ENCODE results near the gene POU2F3.

The POU2F3 gene

GRCh38 chr11:120239713-120240640 is at the start of gene POU2F3:
TSS of gene POU2F3 (plus strand) at chr11:120240140. CDS start at chr11:120240344, 204 bp downstream.
- DNase-seq (ENCODE audit: low spot score) = no peak

- no peak for DNase-seq (ENCODE audit: low spot score)
Measured at GRCh38 chr11:120191058-120191457, 48.9 kb upstream of the POU2F3 start.

- no peak for DNase-seq (ENCODE audit: low spot score)
Measured at GRCh38 chr11:120192831-120193625, 46.9 kb upstream of the POU2F3 start.

- no peak for DNase-seq (ENCODE audit: low spot score)
Measured at GRCh38 chr11:120194166-120194565, 45.8 kb upstream of the POU2F3 start.

- DNase-seq (ENCODE audit: low spot score) = no peak
Measured at GRCh38 chr11:120195601-120196320, 44.2 kb upstream of the POU2F3 start.

DNA sequence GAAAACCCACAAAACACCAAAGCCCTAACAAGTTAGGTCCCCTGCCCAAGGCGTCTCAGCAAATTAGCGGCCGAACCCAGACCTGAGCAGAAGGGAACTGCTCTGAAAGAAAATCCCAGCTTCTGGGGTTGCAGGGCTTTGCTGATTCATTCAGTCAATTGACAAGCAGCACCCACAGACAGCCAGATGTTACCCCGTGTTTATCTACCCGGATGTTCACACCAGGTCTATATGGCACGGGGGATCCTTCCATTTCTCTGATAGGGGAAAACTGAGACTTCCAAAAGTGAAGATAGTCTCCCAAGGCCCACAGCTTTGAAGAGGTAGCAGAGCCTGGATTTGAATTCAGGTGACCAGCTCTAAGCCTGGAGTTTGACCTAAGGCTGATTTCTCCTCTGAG is 43.1 kb upstream of the POU2F3 start:
- DNase-seq (ENCODE audit: low spot score) = no peak

- DNase-seq (ENCODE audit: low spot score) = no peak
Measured at GRCh38 chr11:120197251-120197891, 42.6 kb upstream of the POU2F3 start.

DNA sequence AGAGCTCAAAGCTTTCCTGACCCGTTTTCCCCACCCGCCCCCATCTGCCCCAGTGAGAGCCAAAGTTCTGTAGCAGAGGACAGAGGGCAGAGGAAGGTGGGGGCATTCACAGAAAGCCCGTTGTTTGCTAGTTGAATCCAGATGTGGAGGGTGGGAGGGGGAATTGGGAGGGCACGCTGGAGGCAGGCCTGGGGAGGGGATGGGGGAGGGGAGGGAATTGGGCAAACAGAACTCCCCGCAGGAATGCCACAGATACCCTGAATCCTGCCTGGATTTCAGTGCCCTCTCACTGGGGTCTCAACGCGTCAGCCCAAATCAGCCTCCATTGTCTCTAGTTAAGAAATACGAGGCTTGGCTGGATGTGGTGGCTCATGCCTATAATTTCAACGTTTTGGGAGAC is 42.0 kb upstream of the POU2F3 start:
- DNase-seq (ENCODE audit: low spot score) = no peak

DNA sequence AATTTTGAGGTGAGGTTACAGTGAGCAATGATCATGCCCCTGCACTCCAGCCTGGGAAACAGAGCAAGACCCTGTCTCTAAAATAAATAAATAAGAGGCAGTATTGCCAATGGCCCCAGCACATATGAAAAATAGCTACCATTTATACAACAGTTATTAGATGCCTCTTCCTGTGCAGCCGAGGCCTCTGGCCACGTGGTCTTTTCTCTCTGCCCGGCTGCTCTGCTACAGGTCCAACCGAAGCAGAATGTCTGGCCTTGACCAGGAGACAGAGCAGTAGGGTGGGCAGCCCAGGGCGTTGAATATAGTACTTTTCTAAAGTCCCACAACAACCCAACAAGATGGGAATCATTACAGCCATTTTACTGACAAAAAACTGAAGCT is 41.5 kb upstream of the POU2F3 start:
- DNase-seq (ENCODE audit: low spot score) = no peak

DNA sequence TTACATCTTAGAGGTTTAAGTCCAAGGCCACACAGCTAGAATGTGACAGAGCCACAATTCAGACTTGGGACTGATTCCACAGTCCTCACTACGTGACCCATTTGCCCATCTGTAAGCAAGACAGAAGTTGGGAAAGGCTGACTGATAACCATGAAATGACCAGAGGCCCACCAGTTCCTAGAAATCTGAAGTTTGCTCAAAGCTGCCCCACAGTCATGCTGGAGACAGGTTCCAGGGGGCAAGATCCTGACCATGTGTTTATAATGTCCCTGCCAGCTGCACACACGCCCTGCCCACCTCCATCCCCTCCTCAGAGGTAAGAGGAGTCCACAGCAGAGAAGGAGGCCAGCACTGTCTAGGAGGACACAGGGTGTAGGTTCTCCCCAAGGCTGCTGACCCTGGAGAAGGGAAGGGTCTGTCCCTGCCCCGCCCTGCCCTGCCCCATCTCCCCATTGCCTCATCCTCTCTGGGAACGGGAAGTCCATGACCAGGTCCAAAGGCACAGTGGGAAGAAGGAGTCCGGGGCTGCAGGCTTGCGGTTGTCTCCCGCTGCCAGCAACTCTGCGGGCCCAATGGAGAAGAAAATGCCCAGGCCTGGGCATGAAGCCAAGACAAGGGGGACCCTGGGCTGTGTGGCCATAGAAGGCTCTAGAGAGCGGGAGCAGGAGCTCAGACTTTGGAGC is 41.0 kb upstream of the POU2F3 start:
- no peak for DNase-seq (ENCODE audit: low spot score)

DNA sequence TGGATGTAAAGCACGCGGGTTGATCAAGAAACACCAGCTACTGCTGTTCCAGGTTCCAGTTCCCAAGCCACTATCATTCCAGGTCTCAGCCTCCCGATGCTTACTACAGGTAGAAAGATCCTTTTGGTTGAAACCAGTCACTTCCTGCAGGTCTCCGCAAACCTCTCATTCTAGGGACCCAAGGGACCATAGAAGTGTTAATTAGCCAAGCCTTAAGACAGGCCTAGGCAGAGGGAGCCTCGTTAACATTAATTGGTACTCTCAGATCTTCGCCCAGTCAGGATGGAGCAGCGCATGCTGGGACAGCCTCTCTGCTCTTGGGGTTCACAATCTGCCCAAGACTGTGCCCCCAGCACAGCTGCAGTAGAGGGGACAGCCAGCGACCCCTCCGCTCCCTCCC is 40.3 kb upstream of the POU2F3 start:
- DNase-seq (ENCODE audit: low spot score) = no peak

DNA sequence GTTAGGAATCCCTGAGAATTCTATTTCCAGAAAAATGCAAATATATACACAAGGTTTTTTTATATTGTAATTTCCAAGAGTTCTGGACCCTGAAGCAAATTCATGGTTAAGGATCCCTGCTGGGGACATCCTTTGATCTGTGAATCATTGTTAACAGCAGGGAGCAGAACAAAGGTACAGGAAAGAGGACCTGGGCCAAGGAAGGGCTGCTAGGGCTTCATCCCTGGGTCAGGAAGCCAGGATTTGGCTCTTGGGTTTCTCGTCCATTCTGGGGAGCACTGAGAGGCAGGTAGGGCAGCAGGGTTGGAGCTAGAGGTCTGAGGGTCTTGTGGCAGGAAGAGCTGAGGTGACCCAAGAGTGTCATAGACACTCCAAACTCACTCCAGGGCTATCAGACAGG is 39.3 kb upstream of the POU2F3 start:
- no peak for DNase-seq (ENCODE audit: low spot score)

DNA sequence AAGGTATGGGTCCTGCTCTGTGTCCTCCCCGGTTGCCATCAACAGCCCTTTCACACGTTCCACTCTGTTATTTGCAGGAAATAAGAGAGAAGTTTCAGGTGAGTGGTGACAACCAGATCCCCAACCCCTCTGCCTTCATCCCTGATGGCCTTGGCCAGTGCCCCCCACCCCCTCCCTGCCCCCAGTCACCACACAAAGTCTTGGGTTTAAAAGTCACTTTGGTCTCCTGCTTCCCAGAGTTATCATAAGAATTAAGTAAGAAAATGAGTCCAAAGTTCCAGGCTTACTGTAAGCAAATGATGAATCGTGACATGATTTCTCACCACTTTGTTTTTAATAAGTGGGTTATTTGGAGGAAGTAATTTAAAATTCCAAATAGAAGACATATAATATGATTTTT is 38.3 kb upstream of the POU2F3 start:
- DNase-seq (ENCODE audit: low spot score) = no peak

DNA sequence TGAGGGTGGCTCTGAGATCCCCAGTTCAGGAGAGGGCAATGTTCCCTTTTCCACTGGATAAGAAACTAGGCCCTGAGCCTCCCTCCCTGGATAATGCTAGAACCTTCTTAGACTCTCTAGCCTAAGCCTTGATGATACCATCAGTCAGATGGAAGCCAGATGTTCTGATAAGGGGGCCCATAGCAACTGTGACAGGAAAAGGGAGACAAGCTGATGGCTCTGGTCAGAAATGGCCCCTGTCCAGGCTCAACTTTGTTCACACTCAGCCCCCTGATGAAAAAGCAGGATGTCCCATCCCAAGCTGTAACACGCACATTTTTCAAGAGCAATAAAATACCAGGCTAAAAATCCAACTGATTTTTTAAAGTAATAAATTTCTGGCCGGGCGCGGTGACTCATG is 36.3 kb upstream of the POU2F3 start:
- no peak for DNase-seq (ENCODE audit: low spot score)

- no peak for DNase-seq (ENCODE audit: low spot score)
Measured at GRCh38 chr11:120205596-120206161, 34.3 kb upstream of the POU2F3 start.

DNA sequence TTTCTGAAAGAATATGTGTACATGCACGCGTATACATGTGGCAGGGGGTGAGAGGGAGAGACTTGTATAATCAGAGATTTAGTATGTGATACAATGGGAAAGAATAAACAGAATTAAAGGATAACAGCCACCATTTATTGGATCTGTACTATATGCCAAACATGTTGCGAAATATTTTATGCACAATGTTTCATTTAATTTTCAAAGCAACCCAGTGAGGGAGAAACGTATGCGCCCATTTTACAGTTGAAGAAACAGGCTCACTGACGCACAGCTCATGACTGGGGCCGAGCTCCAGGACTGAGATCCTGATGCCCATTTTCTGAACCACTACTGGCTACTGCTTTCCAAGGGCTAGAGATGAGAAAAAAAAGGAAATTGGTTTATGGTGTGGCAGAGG is 32.4 kb upstream of the POU2F3 start:
- DNase-seq (ENCODE audit: low spot score) = no peak

DNA sequence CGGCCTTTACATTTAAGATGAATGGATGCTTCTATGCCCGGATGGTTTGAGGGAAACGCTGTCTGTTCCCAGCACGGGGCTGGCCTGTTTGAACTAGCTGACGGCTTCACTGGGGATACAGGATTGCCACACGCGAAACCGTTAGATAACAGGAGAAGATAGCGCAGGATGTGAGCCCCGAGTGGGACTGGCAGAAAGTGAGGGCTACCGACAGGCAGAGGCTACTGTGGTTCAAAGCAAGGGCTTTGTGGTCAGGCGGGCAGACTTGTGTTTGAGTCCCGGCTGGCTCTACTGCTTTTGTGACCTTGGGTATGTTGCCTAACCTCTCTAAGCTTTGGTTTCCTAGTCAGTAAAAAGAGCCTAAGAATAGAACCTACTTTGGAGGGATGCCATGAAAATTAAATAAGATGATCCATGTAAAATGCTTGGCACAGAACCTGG is 31.9 kb upstream of the POU2F3 start:
- no peak for DNase-seq (ENCODE audit: low spot score)

- DNase-seq (ENCODE audit: low spot score) = no peak
Measured at GRCh38 chr11:120208777-120209176, 31.2 kb upstream of the POU2F3 start.

DNA sequence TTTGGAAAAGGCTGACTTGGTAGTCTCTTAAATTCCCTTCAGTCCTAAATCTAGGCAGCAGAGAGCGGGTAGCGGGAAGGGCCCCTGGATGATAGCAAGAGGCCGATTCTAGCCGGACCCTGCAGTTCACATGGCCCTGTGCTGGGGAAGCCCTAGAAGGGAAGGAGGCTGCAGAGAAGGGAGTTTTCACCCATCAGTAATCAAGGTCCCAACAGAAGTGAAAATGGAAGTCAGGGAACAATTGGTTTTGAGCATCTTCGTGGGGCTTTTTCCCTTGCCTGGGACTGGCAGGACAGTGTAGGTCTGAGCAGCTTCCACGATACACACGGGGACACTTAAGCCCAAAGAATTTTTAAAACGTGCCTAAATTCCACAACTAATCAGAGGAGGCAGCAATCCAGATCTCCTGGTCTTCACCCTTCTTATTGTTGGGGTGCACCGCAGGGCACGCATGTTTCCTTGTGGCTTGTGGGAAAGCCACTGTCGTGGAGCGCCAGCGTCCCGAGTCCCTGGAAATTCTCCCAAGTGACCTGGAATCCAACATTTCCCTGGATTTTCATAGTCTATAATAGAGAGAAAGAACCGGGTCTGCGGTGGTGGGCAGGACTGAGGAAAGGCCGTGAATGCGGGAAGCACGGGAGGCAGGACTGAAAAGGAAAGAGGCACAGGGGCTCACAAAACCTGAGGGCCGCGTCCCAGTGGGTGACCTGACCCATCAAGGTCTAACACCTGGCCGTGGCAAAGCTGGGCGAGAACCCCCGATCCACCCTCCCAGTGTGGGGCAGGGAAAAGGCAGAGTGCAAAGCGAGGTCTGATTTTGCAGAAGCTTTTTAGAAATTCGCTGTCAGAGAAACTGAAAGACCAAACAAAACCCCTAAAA is 30.0 kb upstream of the POU2F3 start:
- DNase-seq (ENCODE audit: low spot score) = no peak
